ENCODE measurements around the gene TRAPPC12.

TRAPPC12 gene

DNA sequence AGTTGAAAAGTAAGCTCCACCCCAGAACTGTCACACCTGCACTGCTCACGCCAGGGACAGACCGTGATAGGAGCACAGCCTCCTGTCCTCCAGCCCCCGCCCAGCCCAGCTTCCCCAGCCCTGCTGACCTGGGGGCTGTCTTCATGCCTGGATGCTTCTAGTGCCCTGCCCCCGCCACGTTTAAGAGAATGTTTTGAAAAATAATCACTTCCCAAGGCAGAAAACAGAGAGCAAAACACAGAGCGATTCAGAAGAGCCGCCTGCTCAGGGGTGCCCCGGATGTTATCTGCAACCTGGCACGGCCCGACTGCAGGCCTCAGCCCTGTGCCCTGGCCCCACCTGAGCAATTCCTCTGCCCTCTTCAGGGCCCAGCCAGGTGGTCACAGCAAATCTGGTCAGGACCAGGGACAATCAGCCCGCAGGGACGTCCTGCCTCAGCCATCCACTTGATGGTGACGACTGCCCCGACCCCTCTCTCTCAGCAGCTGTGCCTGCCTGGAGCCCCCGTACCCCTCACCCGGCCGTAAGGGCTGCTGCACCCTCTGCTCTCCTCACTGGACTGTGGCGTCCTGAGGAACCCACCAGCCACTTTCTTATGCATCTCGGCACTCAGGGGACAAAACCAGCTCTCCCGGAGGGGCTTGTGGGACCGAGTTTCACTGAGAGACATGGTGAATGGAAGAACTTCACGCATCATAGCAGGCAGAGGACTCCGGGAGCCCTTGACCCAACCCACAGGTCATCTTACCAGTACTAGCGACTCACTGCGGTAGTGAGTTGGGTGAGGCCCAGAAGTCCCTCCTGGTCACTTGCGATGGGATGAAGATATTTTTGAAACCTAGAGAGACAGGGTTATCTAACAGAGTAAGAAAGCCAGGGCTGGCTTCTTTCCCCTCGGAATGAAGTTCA, 109.6 kb downstream of the TRAPPC12 start:
- H4K5ac ChIP-seq (ENCODE audit: low read length): no peak overlapping the region
- H3K27me3 ChIP-seq (ENCODE audit: insufficient read depth, low read length, poor library complexity): no peaks in the 10 kb centered on the region
- no peak overlapping the region for H3K4me3 ChIP-seq (ENCODE audit: low read length)
- no peak overlapping the region for H3K27ac ChIP-seq (ENCODE audit: low read depth, low read length)
- DNase-seq: no peak
- H3K56ac ChIP-seq (ENCODE audit: low read length): no peak overlapping the region
- no peak overlapping the region for H2BK15ac ChIP-seq (replicated peaks; ENCODE audit: low read depth)
- H2BK5ac ChIP-seq (ENCODE audit: low read length): no peak overlapping the region
- H3K4me2 ChIP-seq (ENCODE audit: low read length): no peak overlapping the region
- H3K23ac ChIP-seq (ENCODE audit: low read length): no peak overlapping the region
- H3K79me2 ChIP-seq (ENCODE audit: control insufficient read depth, insufficient read depth, low read length): no peaks in the 10 kb centered on the region
- no CpG with 5 or more reads among the region's 27 CpGs for WGBS (ENCODE audit: extremely low coverage, insufficient coverage, low lambda C conversion rate)
- H3K4ac ChIP-seq (ENCODE audit: low read depth, low read length): no peak overlapping the region
- H4K8ac ChIP-seq (ENCODE audit: low read depth, low read length): no peak overlapping the region
- H3K36me3 ChIP-seq (ENCODE audit: control insufficient read depth, insufficient read depth, low read length): no peaks in the 10 kb centered on the region
- no peak overlapping the region for H2AK5ac ChIP-seq (ENCODE audit: low read length)
- H3K79me1 ChIP-seq (ENCODE audit: low read length): no peaks in the 10 kb centered on the region
- no peak overlapping the region for H2BK120ac ChIP-seq (ENCODE audit: low read depth, low read length)
- H3K18ac ChIP-seq (ENCODE audit: low read length): no peak overlapping the region
- no peak overlapping the region for H3K9ac ChIP-seq (ENCODE audit: low read length)
- no peaks in the 10 kb centered on the region for H3K4me1 ChIP-seq (ENCODE audit: control insufficient read depth, low read depth, low read length)

DNA sequence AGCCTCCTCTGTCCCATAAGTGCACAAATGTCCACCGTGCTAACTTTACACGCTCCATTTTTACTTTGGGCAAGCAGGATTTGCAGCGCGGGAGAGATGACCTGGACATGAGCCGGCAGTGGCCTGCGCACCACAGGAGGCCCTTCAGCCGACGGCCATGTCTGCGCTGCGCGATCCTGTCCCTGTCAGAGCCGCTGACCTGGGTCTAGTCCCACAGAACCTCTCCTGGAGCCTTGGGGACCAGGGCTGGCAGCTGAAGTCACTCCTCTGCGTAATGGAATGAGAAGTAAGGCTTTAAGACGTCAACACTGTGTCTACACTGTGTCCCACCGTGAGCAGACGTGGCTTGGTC, 110.2 kb downstream of the TRAPPC12 start:
- Histone ChIP-seq H3K4me1 (ENCODE audit: control insufficient read depth, low read depth, low read length) (no peaks in the 10 kb centered on the region), H4K5ac (ENCODE audit: low read length) (no peak overlapping the region), H3K4ac (ENCODE audit: low read depth, low read length) (no peak overlapping the region), H2BK120ac (ENCODE audit: low read depth, low read length) (no peak overlapping the region), H3K36me3 (ENCODE audit: control insufficient read depth, insufficient read depth, low read length) (no peaks in the 10 kb centered on the region), H3K27ac (ENCODE audit: low read depth, low read length) (no peak overlapping the region), H3K18ac (ENCODE audit: low read length) (no peak overlapping the region), H3K9ac (ENCODE audit: low read length) (no peak overlapping the region), H4K8ac (ENCODE audit: low read depth, low read length) (no peak overlapping the region), H2BK15ac (replicated peaks; ENCODE audit: low read depth) (no peak overlapping the region), H2BK5ac (ENCODE audit: low read length) (no peak overlapping the region), H3K79me1 (ENCODE audit: low read length) (no peaks in the 10 kb centered on the region), H3K23ac (ENCODE audit: low read length) (no peak overlapping the region), H2AK5ac (ENCODE audit: low read length) (no peak overlapping the region), H3K4me2 (ENCODE audit: low read length) (no peak overlapping the region), H3K4me3 (ENCODE audit: low read length) (no peak overlapping the region), H3K79me2 (ENCODE audit: control insufficient read depth, insufficient read depth, low read length) (no peaks in the 10 kb centered on the region), H3K56ac (ENCODE audit: low read length) (no peak overlapping the region), H3K27me3 (ENCODE audit: insufficient read depth, low read length, poor library complexity) (no peaks in the 10 kb centered on the region)
- DNase-seq: no peak
- no CpG with 5 or more reads among the region's 16 CpGs for WGBS (ENCODE audit: extremely low coverage, insufficient coverage, low lambda C conversion rate)

DNA sequence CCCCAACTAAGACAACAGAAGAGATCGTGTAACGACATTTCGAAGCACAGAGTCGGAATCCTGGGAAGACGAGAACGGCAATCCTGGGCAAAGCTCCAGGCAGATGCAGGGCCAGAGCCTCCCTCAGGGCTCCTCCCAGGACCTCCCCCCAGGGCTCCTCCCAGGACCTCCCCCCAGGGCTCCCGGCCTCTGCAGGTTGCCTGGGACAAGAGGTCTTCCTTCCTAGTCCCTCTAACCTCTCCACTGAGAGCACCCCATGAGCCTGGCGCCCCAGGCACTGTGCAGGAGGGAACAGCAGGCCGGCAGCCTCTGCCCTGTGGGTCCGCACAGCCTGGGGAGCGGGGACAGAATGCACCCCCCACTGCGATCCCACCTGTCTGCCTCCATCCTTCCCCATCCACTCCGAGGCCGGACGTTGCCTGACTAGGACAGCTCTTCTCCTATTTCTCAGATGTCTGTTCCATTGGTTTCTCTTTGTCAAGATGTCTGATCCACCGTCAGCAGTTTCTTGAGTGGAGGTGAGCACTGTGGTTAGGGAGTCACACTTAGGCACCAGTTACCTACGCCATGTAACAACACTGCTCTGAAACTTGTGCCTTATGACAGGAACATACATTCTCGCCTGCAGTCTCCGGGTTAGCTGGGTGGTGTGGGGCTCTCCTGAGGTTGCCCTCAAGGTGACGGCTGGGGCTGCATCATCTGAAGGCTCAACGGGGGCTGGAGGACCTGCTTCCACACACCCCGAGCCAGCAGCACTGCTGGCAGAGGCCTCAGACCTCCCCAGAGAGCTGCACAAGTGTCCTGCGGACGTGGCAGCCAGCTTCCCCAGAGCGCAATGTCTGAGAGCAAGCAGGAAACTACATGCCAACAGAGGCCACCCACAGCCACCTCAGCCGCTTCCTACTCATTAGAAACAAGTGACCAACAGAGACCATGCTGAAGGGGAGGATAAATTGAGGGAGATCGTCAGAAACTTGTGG, 111.0 kb downstream of the TRAPPC12 start:
- Histone ChIP-seq H2BK5ac (ENCODE audit: low read length) (no peak overlapping the region), H3K79me2 (ENCODE audit: control insufficient read depth, insufficient read depth, low read length) (no peaks in the 10 kb centered on the region), H3K4me1 (ENCODE audit: control insufficient read depth, low read depth, low read length) (no peaks in the 10 kb centered on the region), H3K4ac (ENCODE audit: low read depth, low read length) (no peak overlapping the region), H3K79me1 (ENCODE audit: low read length) (no peaks in the 10 kb centered on the region), H3K23ac (ENCODE audit: low read length) (no peak overlapping the region), H2BK120ac (ENCODE audit: low read depth, low read length) (no peak overlapping the region), H3K4me2 (ENCODE audit: low read length) (no peak overlapping the region), H4K8ac (ENCODE audit: low read depth, low read length) (no peak overlapping the region), H4K5ac (ENCODE audit: low read length) (no peak overlapping the region), H3K18ac (ENCODE audit: low read length) (no peak overlapping the region), H3K56ac (ENCODE audit: low read length) (no peak overlapping the region), H3K9ac (ENCODE audit: low read length) (no peak overlapping the region), H3K27me3 (ENCODE audit: insufficient read depth, low read length, poor library complexity) (no peaks in the 10 kb centered on the region), H3K27ac (ENCODE audit: low read depth, low read length) (no peak overlapping the region), H3K4me3 (ENCODE audit: low read length) (no peak overlapping the region), H2BK15ac (replicated peaks; ENCODE audit: low read depth) (no peak overlapping the region), H2AK5ac (ENCODE audit: low read length) (no peak overlapping the region), H3K36me3 (ENCODE audit: control insufficient read depth, insufficient read depth, low read length) (no peaks in the 10 kb centered on the region)
- no peak for DNase-seq
- no CpG with 5 or more reads among the region's 27 CpGs for WGBS (ENCODE audit: extremely low coverage, insufficient coverage, low lambda C conversion rate)

DNA sequence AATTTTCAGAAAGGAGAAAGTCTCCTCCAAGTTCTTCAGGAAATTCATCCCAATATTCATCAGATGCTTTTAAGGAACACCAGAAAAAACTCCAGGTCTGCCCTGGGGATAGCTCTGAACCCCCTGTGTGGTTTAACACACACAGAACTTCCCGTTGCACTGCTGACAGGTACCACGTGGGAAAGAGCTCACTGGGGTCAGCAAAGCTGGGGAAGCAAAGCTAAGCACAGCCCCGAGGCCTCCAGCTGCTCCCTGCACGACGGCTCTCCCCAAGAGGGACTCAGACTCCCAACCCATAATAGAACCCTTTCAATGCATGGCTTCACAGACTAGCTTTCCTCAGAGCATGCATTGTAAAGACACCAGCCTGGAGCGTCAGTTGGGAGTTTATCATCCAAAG, 111.8 kb downstream of the TRAPPC12 start:
- H4K8ac ChIP-seq (ENCODE audit: low read depth, low read length): no peak overlapping the region
- no peak overlapping the region for H3K27ac ChIP-seq (ENCODE audit: low read depth, low read length)
- H4K5ac ChIP-seq (ENCODE audit: low read length): no peak overlapping the region
- H3K18ac ChIP-seq (ENCODE audit: low read length): no peak overlapping the region
- H3K23ac ChIP-seq (ENCODE audit: low read length): no peak overlapping the region
- no peak overlapping the region for H2AK5ac ChIP-seq (ENCODE audit: low read length)
- no peak overlapping the region for H3K9ac ChIP-seq (ENCODE audit: low read length)
- no CpG with 5 or more reads among the region's 6 CpGs for WGBS (ENCODE audit: extremely low coverage, insufficient coverage, low lambda C conversion rate)
- H3K79me2 ChIP-seq (ENCODE audit: control insufficient read depth, insufficient read depth, low read length): no peaks in the 10 kb centered on the region
- no peaks in the 10 kb centered on the region for H3K4me1 ChIP-seq (ENCODE audit: control insufficient read depth, low read depth, low read length)
- H3K56ac ChIP-seq (ENCODE audit: low read length): no peak overlapping the region
- no peak overlapping the region for H2BK5ac ChIP-seq (ENCODE audit: low read length)
- H3K36me3 ChIP-seq (ENCODE audit: control insufficient read depth, insufficient read depth, low read length): no peaks in the 10 kb centered on the region
- H3K4ac ChIP-seq (ENCODE audit: low read depth, low read length): no peak overlapping the region
- no peak overlapping the region for H3K4me2 ChIP-seq (ENCODE audit: low read length)
- H3K79me1 ChIP-seq (ENCODE audit: low read length): no peaks in the 10 kb centered on the region
- no peak overlapping the region for H2BK120ac ChIP-seq (ENCODE audit: low read depth, low read length)
- H2BK15ac ChIP-seq (replicated peaks; ENCODE audit: low read depth): no peak overlapping the region
- no peaks in the 10 kb centered on the region for H3K27me3 ChIP-seq (ENCODE audit: insufficient read depth, low read length, poor library complexity)
- H3K4me3 ChIP-seq (ENCODE audit: low read length): no peak overlapping the region
- DNase-seq: no peak

DNA sequence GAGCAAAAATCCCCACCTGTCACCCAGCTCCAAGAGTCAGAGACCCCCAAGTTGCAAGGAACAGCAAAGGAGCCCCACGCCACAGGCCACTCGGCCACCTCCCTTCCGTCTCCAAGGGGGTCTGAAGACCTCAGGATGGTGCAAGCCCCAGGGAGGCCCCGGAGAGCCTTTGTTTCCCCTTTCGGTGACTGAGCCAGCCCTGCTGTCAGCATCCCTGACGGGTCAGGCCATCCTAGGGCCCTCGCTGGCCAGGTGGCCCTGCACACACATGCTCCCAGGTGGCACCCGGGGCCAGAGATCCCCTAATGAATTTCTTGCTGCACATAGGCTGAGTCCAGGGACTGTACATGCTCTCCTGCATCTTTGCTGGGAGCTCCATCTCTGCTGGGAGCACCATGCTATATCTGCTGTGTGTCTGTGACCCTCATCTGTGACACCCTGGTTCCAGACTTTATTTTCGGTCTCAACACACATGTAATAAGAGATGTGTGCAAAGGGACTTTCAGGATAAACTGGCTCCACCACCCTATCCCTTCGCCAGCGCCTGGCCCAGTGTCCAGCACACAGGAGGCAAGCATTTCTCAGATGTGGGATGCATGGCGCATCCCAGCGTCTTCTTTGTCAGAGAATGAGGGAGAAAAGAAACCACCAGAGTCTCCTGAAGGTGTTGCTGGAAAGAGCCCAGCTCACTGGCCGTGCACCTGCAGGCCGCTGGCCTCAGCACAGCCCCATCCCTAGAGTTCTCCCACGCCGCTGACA, 112.4 kb downstream of the TRAPPC12 start:
- Histone ChIP-seq H3K23ac (ENCODE audit: low read length) (no peak overlapping the region), H2BK5ac (ENCODE audit: low read length) (no peak overlapping the region), H3K27me3 (ENCODE audit: insufficient read depth, low read length, poor library complexity) (no peaks in the 10 kb centered on the region), H2BK15ac (replicated peaks; ENCODE audit: low read depth) (no peak overlapping the region), H2AK5ac (ENCODE audit: low read length) (no peak overlapping the region), H3K79me1 (ENCODE audit: low read length) (no peaks in the 10 kb centered on the region), H3K4me2 (ENCODE audit: low read length) (no peak overlapping the region), H2BK120ac (ENCODE audit: low read depth, low read length) (no peak overlapping the region), H4K8ac (ENCODE audit: low read depth, low read length) (no peak overlapping the region), H3K36me3 (ENCODE audit: control insufficient read depth, insufficient read depth, low read length) (no peaks in the 10 kb centered on the region), H3K79me2 (ENCODE audit: control insufficient read depth, insufficient read depth, low read length) (no peaks in the 10 kb centered on the region), H3K4me3 (ENCODE audit: low read length) (no peak overlapping the region), H3K4ac (ENCODE audit: low read depth, low read length) (no peak overlapping the region), H3K27ac (ENCODE audit: low read depth, low read length) (no peak overlapping the region), H3K4me1 (ENCODE audit: control insufficient read depth, low read depth, low read length) (no peaks in the 10 kb centered on the region), H3K18ac (ENCODE audit: low read length) (no peak overlapping the region), H3K9ac (ENCODE audit: low read length) (no peak overlapping the region), H4K5ac (ENCODE audit: low read length) (no peak overlapping the region), H3K56ac (ENCODE audit: low read length) (no peak overlapping the region)
- DNase-seq: no peak
- no CpG with 5 or more reads among the region's 17 CpGs for WGBS (ENCODE audit: extremely low coverage, insufficient coverage, low lambda C conversion rate)

Measured in mesendoderm (in vitro differentiated cells).